H9 (cell line): Measurements from ENCODE around the gene SULT1A2. TPM values are rescaled to one million over a fixed set of nuclear protein-coding genes. Genes with fewer than 3 reads are reported as not detected.

Experiments used
- DNase-seq: peaks from one replicate; pipeline ENCODE4 v3.0.0-alpha.2; 2017
- H2AFZ ChIP-seq: one replicate; pipeline ENCODE4 v1.6.1; 2013; ENCODE audit warnings: mild to moderate bottlenecking, low read length, control low read depth, moderate library complexity
- H2AK5ac ChIP-seq: 2 replicates; pipeline ENCODE4 v1.6.1; 2013; ENCODE audit warnings: low read length, control low read depth, mixed read lengths; ENCODE audit not compliant: insufficient read length
- H2BK120ac ChIP-seq: one replicate; pipeline ENCODE4 v1.6.1; 2013; ENCODE audit warnings: low read depth, mild to moderate bottlenecking, low read length, control low read depth, inconsistent platforms; ENCODE audit not compliant: poor library complexity, severe bottlenecking
- H2BK12ac ChIP-seq: 2 replicates; pipeline ENCODE4 v1.6.1; 2013; ENCODE audit warnings: low read length, control low read depth, mixed read lengths, low read depth; ENCODE audit not compliant: insufficient read length
- H2BK15ac ChIP-seq: 2 replicates; pipeline ENCODE4 v1.6.1; 2013; ENCODE audit warnings: low read depth, low read length, control low read depth
- H2BK20ac ChIP-seq: one replicate; pipeline ENCODE4 v1.6.1; 2013; ENCODE audit warnings: low read depth, mild to moderate bottlenecking, low read length, control low read depth, inconsistent platforms; ENCODE audit not compliant: poor library complexity, severe bottlenecking
- H2BK5ac ChIP-seq: 2 replicates; pipeline ENCODE4 v1.6.1; 2013; ENCODE audit warnings: low read length, control low read depth, mixed read lengths; ENCODE audit not compliant: insufficient read length
- H3K14ac ChIP-seq: 2 replicates; pipeline ENCODE4 v1.6.1; 2013; ENCODE audit warnings: low read length, control low read depth; ENCODE audit not compliant: insufficient read depth
- H3K18ac ChIP-seq: 2 replicates; pipeline ENCODE4 v1.6.1; 2013; ENCODE audit warnings: low read depth, mild to moderate bottlenecking, mixed read lengths, low read length, control low read depth; ENCODE audit not compliant: insufficient read length
- H3K23ac ChIP-seq: 2 replicates; pipeline ENCODE4 v1.6.1; 2013; ENCODE audit warnings: low read length, control low read depth, mixed read lengths, low read depth; ENCODE audit not compliant: insufficient read length
- H3K23me2 ChIP-seq: 2 replicates; pipeline ENCODE4 v1.6.1; 2013; ENCODE audit warnings: low read depth, mild to moderate bottlenecking, mixed read lengths, low read length, control low read depth; ENCODE audit not compliant: insufficient read length, poor library complexity, severe bottlenecking
- H3K27ac ChIP-seq: 2 replicates; pipeline ENCODE4 v1.5.1; 2013; ENCODE audit warnings: low read length, control low read depth, mixed read lengths, low read depth; ENCODE audit not compliant: insufficient read length
- H3K27me3 ChIP-seq: 2 replicates; pipeline ENCODE4 v1.6.1; 2013; ENCODE audit warnings: low read length, control low read depth, inconsistent platforms; ENCODE audit not compliant: insufficient read depth
- H3K4ac ChIP-seq: 2 replicates; pipeline ENCODE4 v1.6.1; 2013; ENCODE audit warnings: low read depth, mild to moderate bottlenecking, control low read depth, inconsistent platforms, low read length, moderate library complexity
- H3K4me1 ChIP-seq: 2 replicates; pipeline ENCODE4 v1.6.1; 2013; ENCODE audit warnings: low read length, control low read depth, inconsistent platforms; ENCODE audit not compliant: insufficient read depth
- H3K4me2 ChIP-seq: 2 replicates; pipeline ENCODE4 v1.6.1; 2013; ENCODE audit warnings: low read length, control low read depth, mixed read lengths; ENCODE audit not compliant: insufficient read length, insufficient read depth
- H3K56ac ChIP-seq: 2 replicates; pipeline ENCODE4 v1.6.1; 2013; ENCODE audit warnings: low read depth, mild to moderate bottlenecking, mixed read lengths, low read length, control low read depth; ENCODE audit not compliant: insufficient read length
- H3K79me1 ChIP-seq: 2 replicates; pipeline ENCODE4 v1.6.1; 2013; ENCODE audit warnings: low read depth, mild to moderate bottlenecking, moderate library complexity, low read length, control low read depth, inconsistent platforms; ENCODE audit not compliant: insufficient read depth, poor library complexity, severe bottlenecking
- H3K79me2 ChIP-seq: 2 replicates; pipeline ENCODE4 v1.6.1; 2013; ENCODE audit warnings: low read length, control low read depth, inconsistent platforms; ENCODE audit not compliant: insufficient read depth
- H3K9ac ChIP-seq: 2 replicates; pipeline ENCODE4 v1.6.1; 2013; ENCODE audit warnings: low read length, control low read depth, mixed read lengths; ENCODE audit not compliant: insufficient read length; ENCODE audit errors: extremely low read depth
- H3K9me3 ChIP-seq: one replicate; pipeline ENCODE4 v1.6.1; 2013; ENCODE audit warnings: low read depth, low read length, inconsistent platforms; ENCODE audit not compliant: control insufficient read depth
- H3T11ph ChIP-seq: one replicate; pipeline ENCODE4 v1.6.1; 2013; ENCODE audit warnings: mild to moderate bottlenecking, low read length, control low read depth, inconsistent platforms
- H4K20me1 ChIP-seq: one replicate; pipeline ENCODE4 v1.6.1; 2013; ENCODE audit not compliant: control insufficient read depth, insufficient read length, insufficient read depth
- H4K5ac ChIP-seq: 2 replicates; pipeline ENCODE4 v1.6.1; 2013; ENCODE audit warnings: low read depth, mild to moderate bottlenecking, mixed read lengths, low read length, control low read depth; ENCODE audit not compliant: insufficient read length
- H4K8ac ChIP-seq: replicated peaks from 2 replicates; pipeline ENCODE4 v1.6.1; 2013; ENCODE audit warnings: low read length, control low read depth, mixed read lengths, low read depth; ENCODE audit not compliant: insufficient read length
- H4K91ac ChIP-seq: 2 replicates; pipeline ENCODE4 v1.6.1; 2013; ENCODE audit warnings: low read depth, mild to moderate bottlenecking, moderate library complexity, mixed read lengths, low read length, control low read depth; ENCODE audit not compliant: insufficient read length
- H3K27ac Mint-ChIP-seq, 3 experiments: 2 replicates in 2 of 3; 3 replicates in 1 of 3; pipeline ENCODE4 v1.8.0; 2020 to 2021; ENCODE audit warnings: mixed read lengths in 3 of 3, mild to moderate bottlenecking in 1 of 3, moderate library complexity in 1 of 3
- H3K27me3 Mint-ChIP-seq: 2 replicates; pipeline ENCODE4 v1.8.0; 2021; ENCODE audit warnings: low read depth, mild to moderate bottlenecking, moderate library complexity, mixed read lengths
- H3K36me3 Mint-ChIP-seq, 3 experiments: 2 replicates in 2 of 3; 3 replicates in 1 of 3; pipeline ENCODE4 v1.8.0; 2020 to 2021; ENCODE audit warnings: low read depth in 3 of 3, mixed read lengths in 3 of 3; ENCODE audit not compliant: insufficient read depth in 1 of 3
- H3K4me1 Mint-ChIP-seq, 2 experiments: 2 replicates each; pipeline ENCODE4 v1.8.0; 2020; ENCODE audit warnings: mixed read lengths in 2 of 2
- H3K4me3 Mint-ChIP-seq, 2 experiments: 2 replicates in 1 of 2; 3 replicates in 1 of 2; pipeline ENCODE4 v1.8.0; 2020 to 2021; ENCODE audit warnings: mild to moderate bottlenecking in 2 of 2, mixed read lengths in 2 of 2, moderate library complexity in 1 of 2
- H3K9me3 Mint-ChIP-seq, 2 experiments: 2 replicates in 1 of 2; 3 replicates in 1 of 2; pipeline ENCODE4 v1.8.0; 2020; ENCODE audit warnings: mild to moderate bottlenecking in 2 of 2, mixed read lengths in 2 of 2, moderate library complexity in 1 of 2
- CTCF ChIP-seq: fragments of 200-600 bp; sonication (generic); conservative IDR thresholded peaks from 3 replicates; pipeline ENCODE4 v1.8.0; 2021; ENCODE audit warnings: antibody characterized with exemption, mild to moderate bottlenecking
- WGBS: extraction: QIAGEN DNeasy Blood & Tissue Kit; methylation state at CpG from one replicate; pipeline ENCODE4 v1.1.7; 2013; ENCODE audit warnings: missing lambda C conversion rate, low lambda C conversion rate, mixed read lengths; ENCODE audit not compliant: insufficient read length; ENCODE audit errors: extremely low coverage; 5-methylcytosine and 5-hydroxymethylcytosine counted together
- total RNA-seq: library from RNA; stranded (reverse); gene quantifications from 2 replicates; pipeline ENCODE4 v1.2.1, GENCODE V29; 2021

Gene SULT1A2
- total RNA-seq, 1 experiment from 2014 or later: 0.66 TPM

GRCh38 chr16:28569968-28570752, 26.7 kb downstream of the SULT1A2 start:
- H3K27me3 ChIP-seq: no peaks in the 10 kb centered on the region

More at GRCh38 chr16:28569968-28570752, 26.7 kb downstream of the SULT1A2 start:
- no peak for TF ChIP-seq CTCF
- Mint-ChIP-seq H3K27ac (no peak overlapping the region), H3K36me3 (peaks cover 17 to 24% (median 18%) of the 10 kb centered on the region in 3 experiments), H3K4me3 (no peak overlapping the region), H3K9me3 (peaks cover 18 to 21% of the 10 kb centered on the region in 2 experiments), H3K27me3 (no peaks in the 10 kb centered on the region; the same call in 1 of the 2 replicates), H3K4me1 (peaks cover 27 to 28% of the 10 kb centered on the region in 2 experiments)
- Histone ChIP-seq H4K20me1 (no peaks in the 10 kb centered on the region), H2BK12ac (no peak overlapping the region), H4K91ac (no peak overlapping the region), H3K18ac (no peak overlapping the region), H3K4ac (no peak overlapping the region), H3K9ac (no peak overlapping the region), H2AK5ac (no peak overlapping the region), H4K5ac (no peak overlapping the region), H3K23ac (no peak overlapping the region), H3T11ph (no peak overlapping the region), H3K56ac (no peak overlapping the region), H2BK15ac (no peak overlapping the region), H2BK20ac (no peak overlapping the region), H3K27ac (no peak overlapping the region), H3K79me1 (no peaks in the 10 kb centered on the region), H4K8ac (no peak overlapping the region), H3K9me3 (peaks cover 15% of the 10 kb centered on the region), H3K4me2 (no peak overlapping the region), H2AFZ (no peak overlapping the region), H3K23me2 (no peaks in the 10 kb centered on the region), H3K4me1 (no peaks in the 10 kb centered on the region; the same call in 1 of the 2 replicates), H3K79me2 (no peaks in the 10 kb centered on the region), H2BK120ac (no peak overlapping the region), H2BK5ac (no peak overlapping the region), H3K14ac (no peak overlapping the region; the same call in 1 of the 2 replicates)
- no CpG with 5 or more reads among the region's 4 CpGs for WGBS
- DNase-seq: no peak
